IMR-90 (cell line): ENCODE data around the gene NOL9.

Experiments used
- CEBPB ChIP-seq: IDR thresholded peaks from 2 replicates; pipeline ENCODE4 v1.6.1; 2012; ENCODE audit warnings: low read depth, low read length, improper control_type of control experiment
- FOS ChIP-seq: fragments of 150-350 bp; IDR thresholded peaks from 2 replicates; pipeline ENCODE4 v1.6.1; 2016; ENCODE audit warnings: low read depth, low read length
- MAFK ChIP-seq: IDR thresholded peaks from 2 replicates; pipeline ENCODE4 v1.6.1; 2012; ENCODE audit warnings: low read depth, low read length, improper control_type of control experiment
- MAZ ChIP-seq: IDR thresholded peaks from 2 replicates; pipeline ENCODE4 v1.6.1; 2012; ENCODE audit warnings: low read depth, mild to moderate bottlenecking, low read length, improper control_type of control experiment, moderate library complexity, borderline replicate concordance
- POLR2A ChIP-seq: IDR thresholded peaks from 2 replicates; pipeline ENCODE4 v1.6.1; 2012; ENCODE audit warnings: mild to moderate bottlenecking, low read depth, low read length
- RAD21 ChIP-seq: IDR thresholded peaks from 2 replicates; pipeline ENCODE4 v1.6.1; 2012; ENCODE audit warnings: low read length, improper control_type of control experiment
- RCOR1 ChIP-seq: IDR thresholded peaks from 2 replicates; pipeline ENCODE4 v1.6.1; 2012; ENCODE audit warnings: mild to moderate bottlenecking, low read length, improper control_type of control experiment; ENCODE audit not compliant: insufficient replicate concordance
- SMC3 ChIP-seq: fragments of 150-350 bp; IDR thresholded peaks from 2 replicates; pipeline ENCODE4 v1.6.1; 2016; ENCODE audit warnings: low read depth, mild to moderate bottlenecking, antibody characterized with exemption, low read length, moderate library complexity
- TF ChIP-seq, protein P1 (sequence below): conservative IDR thresholded peaks from 2 replicates; pipeline ENCODE4 v1.5.1; 2012; ENCODE audit warnings: mild to moderate bottlenecking, low read depth, low read length, improper control_type of control experiment
- TF ChIP-seq, protein P2 (sequence below): fragments of 150-350 bp; IDR thresholded peaks from 2 replicates; pipeline ENCODE4 v1.6.1; 2017; ENCODE audit warnings: mild to moderate bottlenecking, antibody characterized with exemption, low read length, low read depth

DNA sequence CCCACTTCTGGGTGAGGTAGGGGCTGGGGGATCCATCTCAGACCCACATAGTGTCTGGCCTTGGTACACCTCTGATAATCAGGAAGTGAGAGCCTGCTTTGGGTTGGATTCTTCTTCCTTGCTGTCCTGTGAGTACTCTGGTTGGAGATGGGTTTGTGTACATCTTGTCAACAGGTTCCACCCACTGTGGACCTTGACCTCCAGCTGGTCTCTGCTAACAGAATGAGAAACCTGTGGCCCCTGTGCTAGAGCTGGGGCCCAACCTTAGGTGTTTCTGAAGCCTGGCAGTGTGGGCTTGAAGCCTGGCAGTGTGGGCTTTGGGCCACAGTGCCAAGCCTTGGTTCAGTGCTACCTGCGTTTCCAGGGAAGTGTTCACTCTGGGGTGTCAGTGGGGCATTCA is 28.1 kb upstream of the NOL9 start:
- TF ChIP-seq CEBPB (no peak), MAZ (no peak), MAFK (no peak), SMC3 (no peak), POLR2A (no peak), RCOR1 (no peak), FOS (no peak), RAD21 (no peak)
- TF ChIP-seq, protein P1, sequence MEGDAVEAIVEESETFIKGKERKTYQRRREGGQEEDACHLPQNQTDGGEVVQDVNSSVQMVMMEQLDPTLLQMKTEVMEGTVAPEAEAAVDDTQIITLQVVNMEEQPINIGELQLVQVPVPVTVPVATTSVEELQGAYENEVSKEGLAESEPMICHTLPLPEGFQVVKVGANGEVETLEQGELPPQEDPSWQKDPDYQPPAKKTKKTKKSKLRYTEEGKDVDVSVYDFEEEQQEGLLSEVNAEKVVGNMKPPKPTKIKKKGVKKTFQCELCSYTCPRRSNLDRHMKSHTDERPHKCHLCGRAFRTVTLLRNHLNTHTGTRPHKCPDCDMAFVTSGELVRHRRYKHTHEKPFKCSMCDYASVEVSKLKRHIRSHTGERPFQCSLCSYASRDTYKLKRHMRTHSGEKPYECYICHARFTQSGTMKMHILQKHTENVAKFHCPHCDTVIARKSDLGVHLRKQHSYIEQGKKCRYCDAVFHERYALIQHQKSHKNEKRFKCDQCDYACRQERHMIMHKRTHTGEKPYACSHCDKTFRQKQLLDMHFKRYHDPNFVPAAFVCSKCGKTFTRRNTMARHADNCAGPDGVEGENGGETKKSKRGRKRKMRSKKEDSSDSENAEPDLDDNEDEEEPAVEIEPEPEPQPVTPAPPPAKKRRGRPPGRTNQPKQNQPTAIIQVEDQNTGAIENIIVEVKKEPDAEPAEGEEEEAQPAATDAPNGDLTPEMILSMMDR: no peak
- TF ChIP-seq, protein P2, sequence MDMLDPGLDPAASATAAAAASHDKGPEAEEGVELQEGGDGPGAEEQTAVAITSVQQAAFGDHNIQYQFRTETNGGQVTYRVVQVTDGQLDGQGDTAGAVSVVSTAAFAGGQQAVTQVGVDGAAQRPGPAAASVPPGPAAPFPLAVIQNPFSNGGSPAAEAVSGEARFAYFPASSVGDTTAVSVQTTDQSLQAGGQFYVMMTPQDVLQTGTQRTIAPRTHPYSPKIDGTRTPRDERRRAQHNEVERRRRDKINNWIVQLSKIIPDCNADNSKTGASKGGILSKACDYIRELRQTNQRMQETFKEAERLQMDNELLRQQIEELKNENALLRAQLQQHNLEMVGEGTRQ: no peak
